AG04449 (cell line): ENCODE results near the gene BICDL1.
"Not testable (repeated sequence)": the region's sequence is repeated elsewhere in the genome, so short reads cannot be mapped to it uniquely, and the experiment has no call there.

ENCODE experiments used
- CTCF ChIA-PET: fragments of 350-600 bp; formaldehyde crosslinking; extraction: SDS; loops from one replicate; lab custom pipeline; 2021; ENCODE audit warnings: antibody characterized with exemption; lab: Yijun Ruan, JAX
- POLR2A ChIA-PET: fragments of 400-600, 350-600 bp; formaldehyde crosslinking; extraction: SDS; loops from one replicate; lab custom pipeline; 2020; ENCODE audit warnings: antibody characterized with exemption, inconsistent platforms; lab: Yijun Ruan, JAX
- DNase-seq: peaks from one replicate; pipeline ENCODE4 v3.0.0-alpha.2; 2010; ENCODE audit warnings: low read depth, low spot score
- H3K4me3 ChIP-seq: 2 replicates; pipeline ENCODE4 v1.5.1; 2011; ENCODE audit warnings: low read depth, mild to moderate bottlenecking, control low read depth, low read length
- CTCF ChIP-seq: IDR thresholded peaks from one replicate; pipeline ENCODE4 v1.5.1; 2011; ENCODE audit warnings: mild to moderate bottlenecking, moderate library complexity, low read length, control low read depth, inconsistent platforms; ENCODE audit not compliant: insufficient read depth; ENCODE audit errors: missing control alignments

The BICDL1 gene

GRCh38 chr12:120007272-120007671, 18.2 kb downstream of the BICDL1 start:
- no peak for TF ChIP-seq CTCF
- ChIA-PET POLR2A (no interaction called here), CTCF (interaction anchor here (1.2 kb wide), 1 partner anchor 25 kb away, joined by 3 read pairs; no protein-coding TSS in a partner anchor)
- H3K4me3 ChIP-seq: no peak overlapping the region
- no peak for DNase-seq

DNA sequence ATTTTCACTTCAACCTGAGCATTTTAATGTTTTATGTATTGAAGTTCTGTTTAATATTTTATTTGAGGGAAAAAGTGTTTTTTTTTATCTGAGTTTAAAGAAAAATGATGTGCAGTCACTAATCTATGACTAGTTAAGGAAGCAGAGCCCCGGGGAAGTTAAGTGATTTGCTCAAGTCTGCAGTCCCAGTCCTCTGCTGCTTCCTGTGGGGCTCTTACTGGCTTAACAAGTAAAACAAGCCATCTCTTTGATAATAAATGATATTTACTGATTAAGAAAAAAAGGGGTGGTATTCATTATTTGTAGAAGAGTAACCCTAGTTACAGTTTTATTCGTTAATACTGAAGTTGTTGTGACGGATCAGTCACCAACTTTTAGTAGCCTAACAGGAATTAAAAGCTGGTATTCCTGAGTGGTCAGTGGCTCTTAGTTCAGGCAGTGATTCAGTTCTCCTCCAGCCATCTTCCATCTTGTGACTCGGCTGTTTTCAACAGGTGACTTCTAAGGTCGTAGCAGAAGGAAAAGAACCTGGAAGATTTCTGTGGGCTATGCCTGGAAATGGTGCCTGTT, 21.7 kb downstream of the BICDL1 start:
- ChIA-PET POLR2A (no interaction called here), CTCF (no interaction called here)
- no peak for DNase-seq
- TF ChIP-seq CTCF: no peak
- no peak overlapping the region for H3K4me3 ChIP-seq

DNA sequence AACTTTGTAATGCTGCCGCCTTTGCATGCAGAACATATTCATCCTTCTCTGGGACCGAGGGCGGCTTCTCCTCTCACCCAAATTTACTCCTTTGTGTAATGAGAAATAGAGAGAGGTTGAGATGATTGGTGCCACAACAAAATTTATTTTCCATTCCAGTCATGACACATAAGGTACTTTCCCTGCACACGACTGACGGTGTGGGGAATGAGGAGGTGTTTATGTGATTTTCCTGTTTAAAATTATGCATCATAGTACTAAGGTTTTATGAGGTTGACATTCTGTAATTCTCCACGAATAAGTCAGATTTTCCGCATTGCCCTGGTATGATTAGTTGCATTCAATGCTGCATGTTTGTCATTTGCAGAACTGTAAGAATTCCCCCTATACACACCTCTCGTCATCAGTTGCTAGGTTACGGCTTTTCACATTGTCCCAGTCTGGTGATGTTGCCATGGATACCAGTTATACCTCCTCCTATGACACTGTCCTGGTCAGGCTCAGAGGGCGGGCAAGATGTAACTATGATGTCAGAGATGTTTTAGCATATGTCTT, 23.1 kb downstream of the BICDL1 start:
- H3K4me3 ChIP-seq: no peak overlapping the region
- TF ChIP-seq CTCF: no peak
- no peak for DNase-seq
- POLR2A ChIA-PET: no interaction called here
- CTCF ChIA-PET: no interaction called here

- ChIA-PET CTCF (no interaction called here), POLR2A (no interaction called here)
- DNase-seq: no peak
- TF ChIP-seq CTCF: no peak
- no peak overlapping the region for H3K4me3 ChIP-seq
Observed at GRCh38 chr12:120013659-120014380, 24.8 kb downstream of the BICDL1 start.

DNA sequence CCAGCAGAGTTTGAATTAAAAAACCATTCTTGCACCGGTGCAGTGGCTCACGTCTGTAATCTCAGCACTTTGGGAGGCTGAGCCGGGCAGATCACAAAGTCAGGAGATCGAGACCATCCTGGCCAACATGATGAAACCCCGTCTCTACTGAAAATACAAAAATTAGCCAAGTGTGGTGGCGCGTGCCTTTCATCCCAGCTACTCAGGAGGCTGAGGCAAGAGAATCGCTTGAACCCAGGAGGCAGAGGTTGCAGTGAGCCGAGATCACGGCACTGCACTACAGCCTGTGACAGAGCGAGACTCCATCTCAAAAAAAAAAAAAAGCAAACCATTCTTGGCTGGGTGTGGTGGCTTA, 25.3 kb downstream of the BICDL1 start:
- H3K4me3 ChIP-seq, DNase-seq, POLR2A ChIA-PET, CTCF ChIA-PET: not testable (repeated sequence)

GRCh38 chr12:120015313-120015712, 26.3 kb downstream of the BICDL1 start:
- no peak for TF ChIP-seq CTCF
- H3K4me3 ChIP-seq: no peak overlapping the region
- POLR2A ChIA-PET: no interaction called here
- DNase-seq: no peak
- CTCF ChIA-PET: no interaction called here

DNA sequence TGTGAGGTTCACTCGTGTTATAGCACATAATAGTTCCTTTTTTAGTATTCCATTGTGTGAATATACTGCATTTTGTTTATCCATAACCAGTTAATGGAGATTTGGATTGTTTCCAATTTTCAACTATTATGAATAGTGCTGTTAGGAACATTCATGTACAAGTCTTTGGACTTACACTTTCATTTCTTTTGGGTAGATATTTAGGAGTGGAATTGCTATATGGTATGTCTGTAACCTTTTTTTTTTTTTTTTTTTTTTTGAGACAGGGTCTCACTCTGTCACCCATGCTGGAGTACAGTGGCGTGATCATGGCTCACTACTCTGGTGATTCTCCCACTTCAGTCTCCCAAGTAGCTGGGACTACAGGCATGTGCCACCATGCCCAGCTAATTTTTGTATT, 27.2 kb downstream of the BICDL1 start:
- H3K4me3 ChIP-seq, CTCF ChIA-PET, DNase-seq, POLR2A ChIA-PET: not testable (repeated sequence)
